K562 (cell line): Measurements from ENCODE around the gene SRPX. TPM values are rescaled to one million over a fixed set of nuclear protein-coding genes. Genes with fewer than 3 reads are reported as not detected.

Source experiments
- ARHGAP35 ChIP-seq: fragments of 450-650 bp; IDR thresholded peaks from 2 replicates; pipeline ENCODE4 v1.6.1; 2018; ENCODE audit not compliant: partially characterized antibody
- MCM7 ChIP-seq, 2 experiments: fragments of 450-650 bp; IDR thresholded peaks; 2 replicates each; pipeline ENCODE4 v1.6.1; 2016 to 2018
- MIER1 ChIP-seq: fragments of 450-650 bp; IDR thresholded peaks from 2 replicates; pipeline ENCODE4 v1.6.1; 2016; ENCODE audit warnings: antibody characterized with exemption, mild to moderate bottlenecking, low read depth
- MTF1 ChIP-seq: fragments of 250-450 bp; sonication (Bioruptor Pico); IDR thresholded peaks from 2 replicates; pipeline ENCODE4 v1.9.0; 2021; ENCODE audit warnings: moderate library complexity, mild to moderate bottlenecking, inconsistent platforms, borderline replicate concordance
- NONO ChIP-seq, 2 experiments: fragments of 200-400 bp in 1 of 2; fragments of 450-650 bp in 1 of 2; formaldehyde crosslinking in 1 of 2; IDR thresholded peaks; 2 replicates each; pipeline ENCODE4 v1.6.1; 2017; ENCODE audit warnings: low read depth in 2 of 2, mild to moderate bottlenecking in 2 of 2, moderate library complexity in 2 of 2, low read length in 1 of 2
- NR3C1 ChIP-seq: sonication (generic); formaldehyde crosslinking; IDR thresholded peaks from 2 replicates; pipeline ENCODE4 v1.8.1; 2022; ENCODE audit warnings: missing genetic modification reagents
- OTX1 ChIP-seq: fragments of 450-650 bp; formaldehyde crosslinking; IDR thresholded peaks from 2 replicates; pipeline ENCODE4 v1.4.0; 2022; ENCODE audit warnings: mild to moderate bottlenecking
- PHTF2 ChIP-seq: fragments of 250-450 bp; sonication (Bioruptor Pico); IDR thresholded peaks from 2 replicates; pipeline ENCODE4 v1.5.0; 2021; ENCODE audit warnings: mild to moderate bottlenecking
- PYGO2 ChIP-seq: fragments of 450-650 bp; IDR thresholded peaks from 2 replicates; pipeline ENCODE4 v1.6.1; 2016; ENCODE audit warnings: mild to moderate bottlenecking, missing genetic modification characterization, moderate library complexity, missing compliant biosample characterization
- ZNF444 ChIP-seq: fragments of 250-450 bp; sonication (Bioruptor Pico); IDR thresholded peaks from 2 replicates; pipeline ENCODE4 v1.4.0; 2020; ENCODE audit warnings: mild to moderate bottlenecking, moderate library complexity
- ZNF551 ChIP-seq: fragments of 250-450 bp; sonication (Bioruptor Pico); IDR thresholded peaks from 2 replicates; pipeline ENCODE4 v1.5.0; 2021; ENCODE audit warnings: mild to moderate bottlenecking, moderate library complexity
- polyA plus RNA-seq, 8 experiments: library from polyadenylated mRNA; depleted of rRNA in 4 of 8; stranded (reverse) in 5 of 8; unstranded in 3 of 8; fragments of >200 nt; fragmentation: Nextera tagmentation in 2 of 8; fragmentation: Illumina TruSeq in 1 of 8; extraction: Ambion mirVana in 2 of 8; extraction: Trizol in 1 of 8; gene quantifications; 2 replicates each; pipeline versions ENCODE4 v1.2.1 to v1.2.3, GENCODE V29; 2011 to 2014; ENCODE audit warnings: inconsistent platforms in 1 of 8, missing spikeins in 1 of 8
- total RNA-seq, 7 experiments: library from RNA; depleted of rRNA in 6 of 7; stranded (reverse); fragments of >200 nt in 6 of 7; fragmentation: Illumina TruSeq in 2 of 7; extraction: Trizol in 2 of 7; gene quantifications; 2 replicates each; pipeline versions ENCODE4 v1.2.1 to v1.2.3, GENCODE V29; 2011 to 2021; ENCODE audit warnings: low replicate concordance in 1 of 7
- TF ChIP-seq, protein P1 (sequence below): IDR thresholded peaks from 3 replicates; pipeline ENCODE4 v1.6.1; 2011; ENCODE audit warnings: borderline replicate concordance, mild to moderate bottlenecking; ENCODE audit not compliant: insufficient read length, insufficient read depth

Gene SRPX
- total and polyA plus RNA-seq, 9 of the 15 experiments (the other 6 are each of a cell fraction or from before 2014, with no cell fraction given) = 0.11 to 0.77 (median 0.38) TPM; not detected in 2

GRCh38 chrX:38216642-38217041 lies 4.0 kb downstream of the SRPX start (continued):
- TF ChIP-seq PYGO2 (tag) (no peak), NONO (IDR thresholded peaks at IDR 0.05; ENCODE audit: low read depth in 2 of 2, low read length in 1 of 2) (no peak), PHTF2 (CRISPR knock-in tag) (no peak), ZNF444 (CRISPR knock-in tag) (no peak), OTX1 (CRISPR knock-in tag) (no peak), NR3C1 (CRISPR knock-in tag) (no peak), MCM7 (IDR thresholded peaks at IDR 0.05) (no peak), ZNF551 (no peak), MIER1 (no peak), ARHGAP35 (no peak), MTF1 (CRISPR knock-in tag) (no peak)
- TF ChIP-seq, protein P1, sequence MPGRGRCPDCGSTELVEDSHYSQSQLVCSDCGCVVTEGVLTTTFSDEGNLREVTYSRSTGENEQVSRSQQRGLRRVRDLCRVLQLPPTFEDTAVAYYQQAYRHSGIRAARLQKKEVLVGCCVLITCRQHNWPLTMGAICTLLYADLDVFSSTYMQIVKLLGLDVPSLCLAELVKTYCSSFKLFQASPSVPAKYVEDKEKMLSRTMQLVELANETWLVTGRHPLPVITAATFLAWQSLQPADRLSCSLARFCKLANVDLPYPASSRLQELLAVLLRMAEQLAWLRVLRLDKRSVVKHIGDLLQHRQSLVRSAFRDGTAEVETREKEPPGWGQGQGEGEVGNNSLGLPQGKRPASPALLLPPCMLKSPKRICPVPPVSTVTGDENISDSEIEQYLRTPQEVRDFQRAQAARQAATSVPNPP = no peak
